Measurements from ENCODE around the gene TAOK2. TPM values are rescaled to one million over a fixed set of nuclear protein-coding genes. Genes with fewer than 3 reads are reported as not detected.

Gene TAOK2
- total RNA-seq, 1 donor from 2014 or later, result 50.0 TPM

DNA sequence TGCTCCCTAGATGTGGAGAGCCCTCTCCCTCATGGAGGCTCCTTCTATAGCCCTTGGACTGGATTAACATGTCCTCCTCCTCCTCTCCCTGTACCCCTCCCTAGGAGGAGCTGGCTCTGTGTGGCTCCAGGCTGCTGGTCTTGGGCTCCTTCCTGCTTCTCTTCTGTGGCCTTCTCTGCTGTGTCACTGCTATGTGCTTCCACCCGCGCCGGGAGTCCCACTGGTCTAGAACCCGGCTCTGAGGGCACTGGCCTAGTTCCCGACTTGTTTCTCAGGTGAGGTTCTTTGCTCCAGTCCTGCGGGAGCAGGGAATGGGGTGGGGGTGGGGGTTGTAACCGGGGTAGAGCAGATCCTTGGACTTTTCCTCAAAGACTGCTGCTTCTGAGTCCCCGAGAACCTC is 2.4 kb upstream of the TAOK2 start:
- H3K9me3 Mint-ChIP-seq (ENCODE audit: low read depth), result no peaks in the 10 kb centered on the region
- peak overlapping the region; percentile 17 for H3K27ac Mint-ChIP-seq (ENCODE audit: unreplicated experiment)
- no peak for DNase-seq (ENCODE audit: low spot score)
- H3K4me3 Mint-ChIP-seq (ENCODE audit: unreplicated experiment), result no peak overlapping the region
- TF ChIP-seq, protein P1, sequence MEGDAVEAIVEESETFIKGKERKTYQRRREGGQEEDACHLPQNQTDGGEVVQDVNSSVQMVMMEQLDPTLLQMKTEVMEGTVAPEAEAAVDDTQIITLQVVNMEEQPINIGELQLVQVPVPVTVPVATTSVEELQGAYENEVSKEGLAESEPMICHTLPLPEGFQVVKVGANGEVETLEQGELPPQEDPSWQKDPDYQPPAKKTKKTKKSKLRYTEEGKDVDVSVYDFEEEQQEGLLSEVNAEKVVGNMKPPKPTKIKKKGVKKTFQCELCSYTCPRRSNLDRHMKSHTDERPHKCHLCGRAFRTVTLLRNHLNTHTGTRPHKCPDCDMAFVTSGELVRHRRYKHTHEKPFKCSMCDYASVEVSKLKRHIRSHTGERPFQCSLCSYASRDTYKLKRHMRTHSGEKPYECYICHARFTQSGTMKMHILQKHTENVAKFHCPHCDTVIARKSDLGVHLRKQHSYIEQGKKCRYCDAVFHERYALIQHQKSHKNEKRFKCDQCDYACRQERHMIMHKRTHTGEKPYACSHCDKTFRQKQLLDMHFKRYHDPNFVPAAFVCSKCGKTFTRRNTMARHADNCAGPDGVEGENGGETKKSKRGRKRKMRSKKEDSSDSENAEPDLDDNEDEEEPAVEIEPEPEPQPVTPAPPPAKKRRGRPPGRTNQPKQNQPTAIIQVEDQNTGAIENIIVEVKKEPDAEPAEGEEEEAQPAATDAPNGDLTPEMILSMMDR (IDR thresholded peaks at IDR 0.05), result no peak
- H3K4me1 Mint-ChIP-seq (ENCODE audit: low read depth), result peaks cover 22% of the 10 kb centered on the region
- peaks cover 14% of the 10 kb centered on the region for H3K36me3 Mint-ChIP-seq (ENCODE audit: low read depth)
- no peaks in the 10 kb centered on the region for H3K27me3 Mint-ChIP-seq (ENCODE audit: low read depth)

DNA sequence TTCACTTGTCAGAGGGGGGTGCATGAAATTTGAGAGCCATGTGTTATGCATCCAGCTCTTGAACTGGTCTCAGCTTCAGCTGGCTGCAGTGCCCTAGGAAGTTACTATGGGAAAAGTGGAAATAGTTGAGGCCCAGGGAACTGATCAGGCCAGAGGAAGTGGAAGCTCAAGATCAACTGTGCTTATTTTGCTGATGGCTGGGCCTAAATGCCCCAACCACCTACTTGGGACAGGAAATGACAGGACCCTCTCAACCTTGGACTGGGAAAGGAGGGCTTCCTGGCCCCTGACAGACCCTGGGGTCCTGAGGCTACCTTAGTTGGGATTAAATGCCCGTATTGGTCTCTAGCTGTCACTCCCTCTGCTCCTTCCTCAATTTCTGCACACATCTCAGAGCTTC is 1.2 kb upstream of the TAOK2 start:
- TF ChIP-seq, protein P1 (IDR thresholded peaks at IDR 0.05), result no peak
- Mint-ChIP-seq H3K4me1 (ENCODE audit: low read depth) (peaks cover 34% of the 10 kb centered on the region), H3K27ac (ENCODE audit: unreplicated experiment) (no peak overlapping the region), H3K9me3 (ENCODE audit: low read depth) (no peaks in the 10 kb centered on the region), H3K4me3 (ENCODE audit: unreplicated experiment) (no peak overlapping the region), H3K36me3 (ENCODE audit: low read depth) (peaks cover 14% of the 10 kb centered on the region), H3K27me3 (ENCODE audit: low read depth) (no peaks in the 10 kb centered on the region)
- DNase-seq (ENCODE audit: low spot score), result no peak

DNA sequence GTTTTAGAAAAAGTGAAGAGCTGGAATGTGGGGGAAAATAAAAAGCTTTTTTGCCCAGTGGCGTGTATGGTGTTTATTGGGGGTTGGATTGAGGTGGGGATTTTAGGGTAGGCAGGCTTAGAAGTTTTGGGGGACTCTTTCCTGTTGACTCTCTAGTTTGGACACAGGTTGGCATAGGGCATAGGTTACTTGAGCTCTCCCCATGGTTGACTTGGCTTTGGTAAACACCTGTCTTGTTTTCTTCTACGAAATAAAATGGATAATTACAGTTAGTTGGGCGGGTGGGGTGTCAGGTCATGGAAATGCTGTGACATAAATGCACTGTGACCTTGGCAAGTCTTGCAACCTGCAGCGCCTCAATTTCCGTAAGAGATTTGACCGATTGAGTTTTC is 680 bp upstream of the TAOK2 start:
- Mint-ChIP-seq H3K9me3 (ENCODE audit: low read depth) (no peaks in the 10 kb centered on the region), H3K4me3 (ENCODE audit: unreplicated experiment) (peak overlapping the region; percentile 33), H3K27me3 (ENCODE audit: low read depth) (no peaks in the 10 kb centered on the region), H3K36me3 (ENCODE audit: low read depth) (peaks cover 14% of the 10 kb centered on the region), H3K4me1 (ENCODE audit: low read depth) (peaks cover 34% of the 10 kb centered on the region), H3K27ac (ENCODE audit: unreplicated experiment) (peak overlapping the region; percentile 75)
- DNase-seq (ENCODE audit: low spot score), result no peak
- TF ChIP-seq, protein P1 (IDR thresholded peaks at IDR 0.05), result no peak

DNA sequence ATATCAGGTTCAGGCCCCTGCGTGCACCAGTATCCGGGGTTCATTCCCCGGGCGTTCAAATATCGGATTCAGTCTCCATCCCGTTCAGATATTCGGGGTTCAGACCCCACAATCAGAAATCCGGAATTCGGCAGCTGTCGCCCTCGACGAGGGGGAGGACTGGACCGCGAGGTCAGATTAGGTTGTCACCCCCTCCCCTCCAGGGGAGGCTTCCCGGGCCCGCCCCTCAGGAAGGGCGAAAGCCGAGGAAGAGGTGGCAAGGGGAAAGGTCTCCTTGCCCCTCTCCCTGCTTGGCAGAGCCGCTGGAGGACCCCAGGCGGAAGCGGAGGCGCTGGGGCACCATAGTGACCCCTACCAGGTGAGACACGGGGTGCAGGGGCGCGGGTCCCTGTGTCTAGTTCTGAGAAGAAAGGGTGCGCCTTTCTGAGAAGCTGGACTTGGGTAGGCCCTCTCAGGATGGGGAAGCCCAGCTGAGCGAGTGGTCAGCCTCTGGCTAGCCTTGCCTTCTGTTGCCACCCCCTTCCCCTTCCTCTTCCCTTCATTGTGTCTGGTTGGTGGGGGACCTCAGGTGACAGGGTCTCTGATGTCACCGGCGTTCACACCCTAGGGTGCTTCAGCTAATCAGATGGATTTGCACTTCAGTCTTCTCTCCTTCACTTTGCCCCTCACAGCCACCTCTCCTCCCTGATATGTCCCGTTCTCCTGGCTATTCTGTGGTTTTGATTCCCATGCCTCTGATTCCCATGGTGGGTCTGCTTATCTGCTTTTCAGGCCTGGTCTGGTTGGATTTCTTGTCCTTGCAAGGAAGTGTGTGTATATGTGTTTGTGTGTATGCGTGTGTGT is 844 bp downstream of the TAOK2 start:
- H3K27me3 Mint-ChIP-seq (ENCODE audit: low read depth), result no peaks in the 10 kb centered on the region
- TF ChIP-seq, protein P1 (IDR thresholded peaks at IDR 0.05), result no peak
- peak overlapping the region; percentile 96 for H3K27ac Mint-ChIP-seq (ENCODE audit: unreplicated experiment)
- peaks cover 34% of the 10 kb centered on the region for H3K4me1 Mint-ChIP-seq (ENCODE audit: low read depth)
- peaks cover 17% of the 10 kb centered on the region for H3K36me3 Mint-ChIP-seq (ENCODE audit: low read depth)
- H3K9me3 Mint-ChIP-seq (ENCODE audit: low read depth), result no peaks in the 10 kb centered on the region
- H3K4me3 Mint-ChIP-seq (ENCODE audit: unreplicated experiment), result peak overlapping the region; percentile 94
- DNase-seq (ENCODE audit: low spot score), result no peak

DNA sequence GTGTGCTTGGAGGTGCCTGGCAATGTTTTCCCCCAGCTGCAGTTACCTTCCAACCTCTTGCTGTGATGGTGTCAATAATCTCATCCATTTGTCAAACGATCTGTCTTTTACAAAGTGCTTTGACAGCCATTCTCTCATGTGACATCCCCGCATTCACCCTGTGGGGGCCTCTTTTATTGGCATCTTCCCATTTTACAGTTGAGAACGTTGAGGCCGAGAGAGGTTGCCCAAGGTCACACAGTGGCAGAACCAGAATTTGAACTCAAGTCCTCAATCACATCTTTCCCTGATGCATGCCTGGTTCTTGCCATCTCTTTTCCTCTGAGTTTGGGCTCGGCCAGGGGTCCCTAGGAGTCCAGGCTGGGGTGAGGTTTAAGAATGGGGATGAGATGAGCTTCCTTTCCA is 1.5 kb downstream of the TAOK2 start:
- no peaks in the 10 kb centered on the region for H3K27me3 Mint-ChIP-seq (ENCODE audit: low read depth)
- no peak for DNase-seq (ENCODE audit: low spot score)
- peaks cover 34% of the 10 kb centered on the region for H3K4me1 Mint-ChIP-seq (ENCODE audit: low read depth)
- peak overlapping the region; percentile 94 for H3K4me3 Mint-ChIP-seq (ENCODE audit: unreplicated experiment)
- H3K27ac Mint-ChIP-seq (ENCODE audit: unreplicated experiment), result peak overlapping the region; percentile 86
- no peaks in the 10 kb centered on the region for H3K9me3 Mint-ChIP-seq (ENCODE audit: low read depth)
- peaks cover 16% of the 10 kb centered on the region for H3K36me3 Mint-ChIP-seq (ENCODE audit: low read depth)
- TF ChIP-seq, protein P1 (IDR thresholded peaks at IDR 0.05), result no peak

Measured in chondrocyte (in vitro differentiated cells).